Bronchial epithelial cell (primary cell): ENCODE results near the gene DNAH1. TPM values are rescaled to one million over a fixed set of nuclear protein-coding genes. Genes with fewer than 3 reads are reported as not detected.

Source experiments
- DNase-seq: peaks from one replicate; pipeline ENCODE4 v3.0.0-alpha.2; 2010; ENCODE audit warnings: low read depth
- FAIRE-seq: peaks from 2 replicates; lab custom pipeline; 2011; peaks lifted over from hg19 to GRCh38; lab: Jason Lieb, UNC
- H3K27me3 ChIP-seq: 2 replicates; pipeline ENCODE4 v1.5.1; 2011; ENCODE audit warnings: low read length; ENCODE audit not compliant: control insufficient read depth, insufficient read depth
- H3K36me3 ChIP-seq: 2 replicates; pipeline ENCODE4 v1.5.1; 2011; ENCODE audit warnings: low read length; ENCODE audit not compliant: control insufficient read depth, insufficient read depth
- H3K4me3 ChIP-seq: 2 replicates; pipeline ENCODE4 v1.5.1; 2011; ENCODE audit warnings: mild to moderate bottlenecking, low read depth, low read length, control low read depth
- CTCF ChIP-seq: IDR thresholded peaks from 2 replicates; pipeline ENCODE4 v1.5.1; 2011; ENCODE audit warnings: mild to moderate bottlenecking, moderate library complexity, low read length, control low read depth, inconsistent platforms; ENCODE audit not compliant: insufficient read depth, severe bottlenecking
- total RNA-seq: library from RNA; depleted of rRNA; stranded (reverse); fragments of >200 nt; gene quantifications from 2 replicates; pipeline ENCODE4 v1.2.1, GENCODE V29; 2014

DNAH1 gene
- total RNA-seq, 1 donor from 2014 or later: 0.79 TPM

- H3K36me3 ChIP-seq: no peaks in the 10 kb centered on the region
- no peak for FAIRE-seq
- TF ChIP-seq CTCF: no peak
- no peak for DNase-seq
- H3K4me3 ChIP-seq: no peak overlapping the region
- no peaks in the 10 kb centered on the region for H3K27me3 ChIP-seq
Observed at GRCh38 chr3:52349131-52349530, 33.0 kb downstream of the DNAH1 start.

- DNase-seq (no peak), FAIRE-seq (no peak)
- H3K4me3 ChIP-seq: no peak overlapping the region
- no peaks in the 10 kb centered on the region for H3K27me3 ChIP-seq
- H3K36me3 ChIP-seq: no peaks in the 10 kb centered on the region
- no peak for TF ChIP-seq CTCF
Observed at GRCh38 chr3:52349611-52350395, 33.7 kb downstream of the DNAH1 start.

GRCh38 chr3:52350416-52350815, 34.3 kb downstream of the DNAH1 start:
- FAIRE-seq: no peak
- Histone ChIP-seq H3K27me3 (no peaks in the 10 kb centered on the region), H3K36me3 (no peaks in the 10 kb centered on the region), H3K4me3 (no peak overlapping the region)
- DNase-seq: no peak
- no peak for TF ChIP-seq CTCF

- H3K27me3 ChIP-seq: no peaks in the 10 kb centered on the region
- no peaks in the 10 kb centered on the region for H3K36me3 ChIP-seq
- no peak overlapping the region for H3K4me3 ChIP-seq
- DNase-seq (no peak), FAIRE-seq (no peak)
- no peak for TF ChIP-seq CTCF
Observed at GRCh38 chr3:52350981-52351761, 35.1 kb downstream of the DNAH1 start.

- FAIRE-seq: no peak
- Histone ChIP-seq H3K36me3 (no peaks in the 10 kb centered on the region), H3K4me3 (no peak overlapping the region), H3K27me3 (peaks cover 2% of the 10 kb centered on the region)
- no peak for TF ChIP-seq CTCF
- DNase-seq: no peak
Observed at GRCh38 chr3:52351762-52352368, 35.7 kb downstream of the DNAH1 start.
